PFSK-1 (cell line): ENCODE data around the gene C15orf61.

ENCODE experiments used
- FOXP2 ChIP-seq: optimal IDR thresholded peaks from 2 replicates; pipeline ENCODE3; 2011; ENCODE audit warnings: borderline replicate concordance, control low read depth, inconsistent platforms; ENCODE audit not compliant: insufficient read depth; ENCODE audit errors: extremely low read length, extremely low read depth
- POLR2AphosphoS5 ChIP-seq: IDR thresholded peaks from 2 replicates; pipeline ENCODE4 v1.6.1; 2012; ENCODE audit warnings: low read depth, mild to moderate bottlenecking, control low read depth, low read length, moderate library complexity
- SIN3A ChIP-seq: IDR thresholded peaks from 2 replicates; pipeline ENCODE4 v1.6.1; 2012; ENCODE audit warnings: mild to moderate bottlenecking, low read length, moderate library complexity, borderline replicate concordance; ENCODE audit not compliant: insufficient read depth
- TAF1 ChIP-seq: IDR thresholded peaks from 2 replicates; pipeline ENCODE4 v1.6.1; 2012; ENCODE audit warnings: low read length, control low read depth, borderline replicate concordance; ENCODE audit not compliant: insufficient read depth
- TF ChIP-seq, protein P1 (sequence below), 2 experiments: IDR thresholded peaks; 2 replicates each; pipeline versions ENCODE4 v1.6.1 to v1.8.0; 2011 to 2012; ENCODE audit warnings: low read depth in 2 of 2, low read length in 2 of 2, control low read depth in 1 of 2, inconsistent platforms in 1 of 2, mild to moderate bottlenecking in 1 of 2, moderate library complexity in 1 of 2; ENCODE audit not compliant: insufficient read depth in 1 of 2

The C15orf61 gene

DNA sequence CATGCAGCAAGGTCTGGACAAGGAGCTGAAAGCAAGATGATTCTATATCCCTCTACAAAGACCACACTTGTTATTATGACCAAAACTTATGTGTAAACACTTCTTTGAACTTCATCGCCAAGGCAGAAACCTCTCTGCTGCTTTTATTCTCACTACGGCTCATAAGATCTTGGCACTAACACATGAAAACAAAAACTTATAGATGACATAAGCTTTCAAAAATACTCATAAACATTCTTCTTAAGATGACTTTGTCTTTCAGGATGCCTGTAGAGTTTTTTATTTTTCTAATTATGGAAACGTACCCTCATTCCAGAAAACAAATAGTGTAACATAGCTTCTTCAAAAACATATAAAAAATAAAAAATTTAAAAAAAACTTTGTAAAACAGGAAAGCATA, 12.5 kb upstream of the C15orf61 start:
- TF ChIP-seq FOXP2 = no peak
- TF ChIP-seq, protein P1, sequence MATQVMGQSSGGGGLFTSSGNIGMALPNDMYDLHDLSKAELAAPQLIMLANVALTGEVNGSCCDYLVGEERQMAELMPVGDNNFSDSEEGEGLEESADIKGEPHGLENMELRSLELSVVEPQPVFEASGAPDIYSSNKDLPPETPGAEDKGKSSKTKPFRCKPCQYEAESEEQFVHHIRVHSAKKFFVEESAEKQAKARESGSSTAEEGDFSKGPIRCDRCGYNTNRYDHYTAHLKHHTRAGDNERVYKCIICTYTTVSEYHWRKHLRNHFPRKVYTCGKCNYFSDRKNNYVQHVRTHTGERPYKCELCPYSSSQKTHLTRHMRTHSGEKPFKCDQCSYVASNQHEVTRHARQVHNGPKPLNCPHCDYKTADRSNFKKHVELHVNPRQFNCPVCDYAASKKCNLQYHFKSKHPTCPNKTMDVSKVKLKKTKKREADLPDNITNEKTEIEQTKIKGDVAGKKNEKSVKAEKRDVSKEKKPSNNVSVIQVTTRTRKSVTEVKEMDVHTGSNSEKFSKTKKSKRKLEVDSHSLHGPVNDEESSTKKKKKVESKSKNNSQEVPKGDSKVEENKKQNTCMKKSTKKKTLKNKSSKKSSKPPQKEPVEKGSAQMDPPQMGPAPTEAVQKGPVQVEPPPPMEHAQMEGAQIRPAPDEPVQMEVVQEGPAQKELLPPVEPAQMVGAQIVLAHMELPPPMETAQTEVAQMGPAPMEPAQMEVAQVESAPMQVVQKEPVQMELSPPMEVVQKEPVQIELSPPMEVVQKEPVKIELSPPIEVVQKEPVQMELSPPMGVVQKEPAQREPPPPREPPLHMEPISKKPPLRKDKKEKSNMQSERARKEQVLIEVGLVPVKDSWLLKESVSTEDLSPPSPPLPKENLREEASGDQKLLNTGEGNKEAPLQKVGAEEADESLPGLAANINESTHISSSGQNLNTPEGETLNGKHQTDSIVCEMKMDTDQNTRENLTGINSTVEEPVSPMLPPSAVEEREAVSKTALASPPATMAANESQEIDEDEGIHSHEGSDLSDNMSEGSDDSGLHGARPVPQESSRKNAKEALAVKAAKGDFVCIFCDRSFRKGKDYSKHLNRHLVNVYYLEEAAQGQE (IDR thresholded peaks at IDR 0.05; ENCODE audit: insufficient read depth in 1 of 2, low read depth in 2 of 2, low read length in 2 of 2) = no peak
- TF ChIP-seq POLR2AphosphoS5 = no peak
- TF ChIP-seq SIN3A = no peak
- no peak for TF ChIP-seq TAF1

DNA sequence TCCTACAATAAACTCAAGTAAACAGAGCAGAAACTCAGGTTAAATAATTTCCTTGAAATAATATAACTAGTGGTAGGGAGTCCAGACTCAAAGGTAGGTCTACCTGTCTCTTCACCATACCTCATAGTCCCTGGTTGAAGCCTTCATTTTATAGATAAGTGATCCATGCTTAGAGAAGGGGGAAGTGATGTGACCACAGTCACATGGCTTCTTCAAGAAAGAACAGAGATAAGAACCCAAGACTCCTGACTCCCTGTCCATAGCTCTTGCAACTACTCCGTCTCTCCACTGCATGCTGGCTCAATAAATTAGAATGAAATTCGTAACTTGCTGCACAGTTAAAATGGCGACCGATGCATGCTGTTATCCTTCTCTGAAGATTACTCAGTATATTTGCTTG, 11.0 kb upstream of the C15orf61 start:
- no peak for TF ChIP-seq TAF1
- TF ChIP-seq, protein P1 (IDR thresholded peaks at IDR 0.05; ENCODE audit: insufficient read depth in 1 of 2, low read depth in 2 of 2, low read length in 2 of 2) = no peak
- no peak for TF ChIP-seq POLR2AphosphoS5
- TF ChIP-seq FOXP2 = no peak
- no peak for TF ChIP-seq SIN3A

DNA sequence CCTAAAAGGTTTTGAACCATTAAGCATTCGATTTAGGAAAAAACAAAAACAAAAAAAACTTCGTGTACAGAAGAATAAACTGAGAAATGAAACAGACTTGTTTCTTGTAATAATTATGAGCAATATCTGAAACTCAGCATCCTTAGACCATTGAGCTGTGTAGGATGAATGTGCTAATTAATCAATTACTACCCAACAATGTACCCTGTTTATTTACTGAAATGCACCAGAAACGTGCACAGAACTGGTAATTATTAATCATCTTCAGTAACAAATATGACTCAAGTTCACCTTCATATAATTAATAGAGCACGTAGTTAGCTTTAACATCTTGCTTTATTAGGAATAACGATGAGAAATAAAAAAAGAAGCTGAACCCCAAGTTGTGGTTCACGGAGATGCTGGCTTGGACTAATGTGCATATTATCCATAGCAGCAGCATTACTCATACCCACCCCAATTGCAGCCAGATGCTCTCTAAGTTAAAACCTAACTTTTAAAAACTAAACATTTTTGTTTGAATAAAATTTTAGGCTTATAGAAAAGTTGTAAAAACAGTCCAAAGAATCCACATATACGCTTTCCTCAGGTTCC, 10.2 kb upstream of the C15orf61 start:
- TF ChIP-seq SIN3A = no peak
- no peak for TF ChIP-seq POLR2AphosphoS5
- TF ChIP-seq FOXP2 = no peak
- no peak for TF ChIP-seq TAF1
- TF ChIP-seq, protein P1 (IDR thresholded peaks at IDR 0.05; ENCODE audit: insufficient read depth in 1 of 2, low read depth in 2 of 2, low read length in 2 of 2) = no peak

DNA sequence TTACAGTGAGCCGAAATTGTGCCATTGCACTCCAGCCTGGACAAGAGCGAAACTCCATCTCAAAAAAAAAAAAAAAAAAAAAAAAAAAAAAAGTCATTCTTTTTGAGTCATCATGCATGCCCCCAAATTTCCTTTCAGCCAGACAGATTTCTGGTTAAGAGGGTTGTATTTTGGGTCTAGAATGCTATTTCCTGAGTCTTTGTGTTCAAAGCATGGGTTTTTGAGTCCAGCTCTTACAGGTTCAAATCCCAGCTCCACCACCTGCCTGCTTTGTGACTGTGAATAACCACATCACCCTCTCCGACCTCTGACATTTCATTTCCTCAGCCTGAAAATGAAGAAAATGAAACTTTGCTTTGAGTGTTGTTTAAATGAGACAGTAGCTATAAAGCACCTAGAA, 9.3 kb upstream of the C15orf61 start:
- TF ChIP-seq POLR2AphosphoS5 (no peak), FOXP2 (no peak), TAF1 (no peak), SIN3A (no peak)
- TF ChIP-seq, protein P1 (IDR thresholded peaks at IDR 0.05; ENCODE audit: insufficient read depth in 1 of 2, low read depth in 2 of 2, low read length in 2 of 2) = no peak

DNA sequence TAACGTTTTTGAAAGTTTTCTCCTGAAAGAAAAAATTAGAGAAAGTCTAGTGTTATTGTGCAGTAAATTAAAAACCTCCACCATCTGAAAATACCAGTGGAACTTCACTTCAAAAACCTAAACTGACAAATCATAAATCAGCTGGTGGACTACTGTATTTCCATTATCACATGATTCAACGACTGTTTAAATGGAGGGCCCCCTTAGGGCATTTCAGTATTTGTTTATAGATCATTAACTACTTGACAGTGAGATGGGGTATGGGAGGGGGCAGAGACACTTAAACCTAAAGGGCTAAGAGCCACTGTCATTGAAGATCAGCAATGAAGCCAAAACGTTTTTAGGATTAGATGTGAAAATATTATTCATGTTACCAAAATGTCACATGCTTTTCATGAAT, 8.8 kb upstream of the C15orf61 start:
- TF ChIP-seq TAF1 = no peak
- TF ChIP-seq, protein P1 (IDR thresholded peaks at IDR 0.05; ENCODE audit: insufficient read depth in 1 of 2, low read depth in 2 of 2, low read length in 2 of 2) = no peak
- TF ChIP-seq FOXP2 = no peak
- TF ChIP-seq SIN3A = no peak
- TF ChIP-seq POLR2AphosphoS5 = no peak
